Left lung (tissue), 10 donors: Measurements from ENCODE around the gene KCNT1. TPM values are rescaled to one million over a fixed set of nuclear protein-coding genes. Genes with fewer than 3 reads are reported as not detected.

Source experiments
- ATAC-seq: fragments of 200-7000 bp; cut with Tn5 transposase; one replicate; pipeline ENCODE4 v1.9.1; 2020; ENCODE audit warnings: moderate library complexity
- DNase-seq, 4 donors: peaks; one replicate each; pipeline ENCODE4 v3.0.0-alpha.2; 2013 to 2020
- H3K27ac ChIP-seq, 2 donors: fragments of 200-600 bp; sonication (generic) in 1 of 2; one replicate each; pipeline versions ENCODE4 v1.5.0 to v1.8.0; 2020 to 2021
- H3K27me3 ChIP-seq, 2 donors: fragments of 200-600 bp; sonication (generic) in 1 of 2; one replicate each; pipeline versions ENCODE4 v1.5.0 to v1.8.0; 2020 to 2021
- H3K36me3 ChIP-seq, 2 donors: fragments of 200-600 bp; sonication (generic) in 1 of 2; one replicate each; pipeline versions ENCODE4 v1.5.0 to v1.8.0; 2020 to 2021
- H3K4me1 ChIP-seq, 2 donors: fragments of 200-600 bp; one replicate each; pipeline ENCODE4 v1.8.0; 2021
- H3K4me3 ChIP-seq, 2 donors: fragments of 200-600 bp; sonication (generic) in 1 of 2; one replicate each; pipeline versions ENCODE4 v1.5.0 to v1.8.0; 2020 to 2021; ENCODE audit warnings: mild to moderate bottlenecking in 1 of 2
- H3K9me3 ChIP-seq, 2 donors: fragments of 200-600 bp; sonication (generic) in 1 of 2; one replicate each; pipeline versions ENCODE4 v1.5.0 to v1.8.0; 2020 to 2021
- intact Hi-C, 2 donors: fragments of 100-400 bp; cut with DNase I; formaldehyde crosslinking; loops; one replicate each; pipeline versions ENCODE4 v1.11.2 to v1.14.2; 2022
- polyA plus RNA-seq, 6 donors: library from polyadenylated mRNA; unstranded; fragments of 120-200 nt; gene quantifications; one replicate each; pipeline ENCODE4 v1.2.1, GENCODE V29; 2013; ENCODE audit not compliant: insufficient read length in 6 of 6
- total RNA-seq, 2 donors: library from RNA; stranded (reverse); fragmentation: NEBNext Ultra II Directional; extraction: Animal tissue kit (Norgen Biotek cat#: 25700); gene quantifications; one replicate each; pipeline ENCODE4 v1.2.1, GENCODE V29; 2021
- TF ChIP-seq, protein P1 (sequence below), 2 donors: fragments of 200-600 bp; sonication (generic) in 1 of 2; IDR thresholded peaks; one replicate each; pipeline versions ENCODE4 v1.5.0 to v1.8.0; 2021; ENCODE audit warnings: antibody characterized with exemption in 2 of 2
- donor health status: DM: no; HTN: yes; CAD: no.
- donor health status: DM: no; HTN: no; CAD: no.

KCNT1 gene
- total and polyA plus RNA-seq, 8 donors, result 0.26 to 0.89 (median 0.41) TPM

- H3K9me3 ChIP-seq, result no peaks in the 10 kb centered on the region
- intact Hi-C loops, result no loop called here
- H3K27me3 ChIP-seq, result peaks cover 0 to 46% of the 10 kb centered on the region in 2 donors
- H3K36me3 ChIP-seq, result no peaks in the 10 kb centered on the region
- no peak overlapping the region for H3K4me3 ChIP-seq
- no peak overlapping the region for H3K27ac ChIP-seq
- DNase-seq (no peak), ATAC-seq (no peak)
- TF ChIP-seq, protein P1, sequence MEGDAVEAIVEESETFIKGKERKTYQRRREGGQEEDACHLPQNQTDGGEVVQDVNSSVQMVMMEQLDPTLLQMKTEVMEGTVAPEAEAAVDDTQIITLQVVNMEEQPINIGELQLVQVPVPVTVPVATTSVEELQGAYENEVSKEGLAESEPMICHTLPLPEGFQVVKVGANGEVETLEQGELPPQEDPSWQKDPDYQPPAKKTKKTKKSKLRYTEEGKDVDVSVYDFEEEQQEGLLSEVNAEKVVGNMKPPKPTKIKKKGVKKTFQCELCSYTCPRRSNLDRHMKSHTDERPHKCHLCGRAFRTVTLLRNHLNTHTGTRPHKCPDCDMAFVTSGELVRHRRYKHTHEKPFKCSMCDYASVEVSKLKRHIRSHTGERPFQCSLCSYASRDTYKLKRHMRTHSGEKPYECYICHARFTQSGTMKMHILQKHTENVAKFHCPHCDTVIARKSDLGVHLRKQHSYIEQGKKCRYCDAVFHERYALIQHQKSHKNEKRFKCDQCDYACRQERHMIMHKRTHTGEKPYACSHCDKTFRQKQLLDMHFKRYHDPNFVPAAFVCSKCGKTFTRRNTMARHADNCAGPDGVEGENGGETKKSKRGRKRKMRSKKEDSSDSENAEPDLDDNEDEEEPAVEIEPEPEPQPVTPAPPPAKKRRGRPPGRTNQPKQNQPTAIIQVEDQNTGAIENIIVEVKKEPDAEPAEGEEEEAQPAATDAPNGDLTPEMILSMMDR (IDR thresholded peaks at IDR 0.05), result no peak
- no peaks in the 10 kb centered on the region for H3K4me1 ChIP-seq
Observed at GRCh38 chr9:135661816-135662560, 40.0 kb upstream of the KCNT1 start.

DNA sequence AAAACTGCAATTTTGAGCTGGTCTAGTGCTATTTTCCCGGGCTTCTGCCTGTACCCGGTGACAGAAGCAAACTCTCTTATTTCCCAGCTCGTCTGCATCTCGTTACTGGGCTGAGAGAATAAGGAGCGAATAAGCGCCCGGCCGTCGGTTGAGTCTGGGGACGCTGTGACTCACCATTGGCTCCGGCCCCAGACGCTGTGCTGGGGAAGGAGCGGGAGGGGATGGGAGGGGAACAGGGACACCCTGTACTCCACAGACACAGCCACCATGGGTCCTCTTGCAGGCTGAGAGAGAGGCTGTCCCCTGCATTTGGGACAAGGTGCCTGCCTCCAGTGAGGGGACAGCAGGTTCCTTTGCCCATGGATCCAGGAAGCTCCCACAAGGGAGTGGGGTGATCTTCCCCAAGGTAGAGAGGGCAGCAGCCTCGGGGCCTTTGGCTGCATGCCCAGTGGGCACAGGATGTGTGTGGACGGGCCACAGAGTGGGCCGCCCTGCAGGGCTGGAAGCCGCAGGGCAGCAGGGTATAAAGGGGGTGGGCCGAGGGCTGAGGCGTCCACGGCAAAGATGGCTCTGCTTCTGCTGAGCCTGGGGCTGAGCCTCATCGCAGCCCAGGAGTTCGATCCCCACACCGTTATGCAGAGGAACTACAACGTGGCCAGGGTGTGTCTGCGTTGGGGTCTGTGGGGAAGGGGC, 39.1 kb upstream of the KCNT1 start, which contains the start of gene LCN9:
TSS of gene LCN9 (plus strand) at position 552 of the 693 bp plus-strand sequence. CDS start at position 565, 13 bp downstream.
- Histone ChIP-seq H3K9me3 (no peaks in the 10 kb centered on the region), H3K4me3 (no peak within 1 kb of the TSS), H3K27me3 (peaks cover 0 to 54% of the 10 kb centered on the region in 2 donors), H3K27ac (no peak within 1 kb of the TSS), H3K4me1 (no peaks in the 10 kb centered on the region), H3K36me3 (no peaks in the 10 kb centered on the region)
- DNase-seq (no peak), ATAC-seq (no peak)
- intact Hi-C loops, result no loop called here
- TF ChIP-seq, protein P1 (IDR thresholded peaks at IDR 0.05), result no peak

DNA sequence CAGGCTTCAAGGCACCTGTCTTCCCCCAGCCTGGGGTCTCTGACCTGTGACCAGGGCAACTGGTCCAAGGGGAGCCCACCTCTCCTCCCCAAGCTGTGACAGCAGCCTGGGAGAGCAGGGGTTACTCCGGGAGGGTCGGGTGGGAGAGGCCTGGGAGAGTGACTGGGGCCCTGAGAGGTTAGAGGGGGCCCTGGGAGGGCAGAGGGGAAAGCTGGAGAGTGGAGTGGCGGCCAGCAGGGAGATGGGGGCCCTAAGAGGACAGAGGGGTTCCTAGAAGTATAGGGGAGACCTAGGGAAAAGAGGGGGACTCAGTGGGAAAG, 38.6 kb upstream of the KCNT1 start:
- H3K36me3 ChIP-seq, result no peaks in the 10 kb centered on the region
- intact Hi-C loops, result no loop called here
- H3K4me1 ChIP-seq, result no peaks in the 10 kb centered on the region
- H3K27me3 ChIP-seq, result peaks cover 0 to 54% of the 10 kb centered on the region in 2 donors
- H3K9me3 ChIP-seq, result no peaks in the 10 kb centered on the region
- no peak overlapping the region for H3K27ac ChIP-seq
- no peak overlapping the region for H3K4me3 ChIP-seq
- ATAC-seq (no peak), DNase-seq (no peak)
- TF ChIP-seq, protein P1 (IDR thresholded peaks at IDR 0.05), result no peak

- TF ChIP-seq, protein P1 (IDR thresholded peaks at IDR 0.05), result no peak
- H3K36me3 ChIP-seq, result no peaks in the 10 kb centered on the region
- no peak overlapping the region for H3K4me3 ChIP-seq
- no peak overlapping the region for H3K27ac ChIP-seq
- H3K4me1 ChIP-seq, result no peaks in the 10 kb centered on the region
- peaks cover 0 to 54% of the 10 kb centered on the region in 2 donors for H3K27me3 ChIP-seq
- intact Hi-C loops, result no loop called here
- DNase-seq (no peak), ATAC-seq (no peak)
- no peaks in the 10 kb centered on the region for H3K9me3 ChIP-seq
Observed at GRCh38 chr9:135663857-135664256, 38.1 kb upstream of the KCNT1 start.

DNA sequence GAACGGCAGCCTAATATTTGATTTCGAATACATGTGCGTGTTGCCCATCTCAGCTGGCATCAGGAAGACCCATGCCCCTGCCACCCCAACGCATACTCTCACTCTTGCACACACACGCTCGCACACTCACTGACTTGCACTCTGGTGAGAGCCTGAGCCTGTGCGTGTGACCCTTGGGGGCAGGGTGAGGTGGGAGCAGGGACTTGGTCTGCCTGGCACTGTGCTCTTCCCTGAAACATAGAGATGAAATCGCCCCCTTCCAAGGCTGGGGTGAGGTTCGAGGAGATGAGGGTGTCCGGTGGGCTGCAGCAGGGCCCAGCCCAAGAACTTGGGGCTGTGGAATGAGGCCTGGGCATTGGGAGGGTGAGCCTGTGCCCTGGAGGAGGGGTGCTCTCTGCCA, 37.7 kb upstream of the KCNT1 start:
- no peak for DNase-seq
- Histone ChIP-seq H3K4me1 (no peaks in the 10 kb centered on the region), H3K4me3 (no peak overlapping the region), H3K9me3 (no peaks in the 10 kb centered on the region), H3K36me3 (no peaks in the 10 kb centered on the region), H3K27me3 (peaks cover 0 to 54% of the 10 kb centered on the region in 2 donors), H3K27ac (no peak overlapping the region)
- TF ChIP-seq, protein P1 (IDR thresholded peaks at IDR 0.05), result no peak
- intact Hi-C loops, result no loop called here
- ATAC-seq, result no peak
